HG03175 (cell line): ENCODE results near the gene ZNF333.
"Not testable (repeated sequence)": the region's sequence is repeated elsewhere in the genome, so short reads cannot be mapped to it uniquely, and the experiment has no call there.

Experiments used
- ATAC-seq: cut with Tn5 transposase; IDR thresholded peaks from one replicate; pipeline ENCODE4 v1.9.1; 2021; ENCODE audit warnings: mild to moderate bottlenecking, moderate library complexity; ENCODE audit not compliant: unreplicated experiment

ZNF333 gene

DNA sequence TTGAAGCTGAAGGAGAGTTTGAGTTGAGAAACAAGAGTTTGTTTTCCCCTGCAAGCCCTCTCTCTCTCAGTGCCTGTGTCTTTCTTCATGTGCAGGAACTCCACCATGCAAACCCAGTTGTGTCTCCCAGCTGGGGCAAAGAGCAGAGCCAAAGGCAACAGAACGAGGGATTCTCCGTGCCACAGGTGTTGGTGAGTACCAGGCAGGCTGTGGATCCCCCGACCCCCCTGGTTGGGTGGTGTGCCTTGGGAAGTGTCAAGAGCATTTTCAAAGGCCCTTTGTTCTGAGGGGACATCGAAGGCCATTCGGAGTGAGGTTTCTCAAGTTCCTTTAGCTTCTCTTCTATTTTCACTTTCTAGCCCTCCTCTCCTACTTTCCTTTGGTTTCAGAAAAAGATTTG is 5.6 kb downstream of the ZNF333 start:
- ATAC-seq = no peak

DNA sequence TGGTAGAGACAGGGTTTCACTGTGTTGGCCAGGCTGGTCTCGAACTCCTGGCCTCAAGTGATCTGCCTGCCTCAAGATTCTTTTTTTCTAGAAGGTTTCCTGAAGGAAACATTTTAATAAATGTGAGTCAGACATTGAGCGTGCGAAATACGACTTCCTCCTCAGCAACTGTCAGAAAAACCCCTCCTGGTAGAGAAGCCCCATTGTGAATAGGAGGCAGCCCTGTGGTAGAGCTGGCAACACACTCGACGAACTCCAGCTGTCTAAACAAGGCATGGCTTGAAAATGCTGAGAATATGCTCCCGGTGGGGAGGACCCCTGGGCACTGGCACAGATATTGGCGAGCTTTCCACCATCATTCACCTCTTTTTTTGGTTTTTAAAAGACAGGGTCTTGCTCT is 9.8 kb downstream of the ZNF333 start:
- ATAC-seq = no peak

DNA sequence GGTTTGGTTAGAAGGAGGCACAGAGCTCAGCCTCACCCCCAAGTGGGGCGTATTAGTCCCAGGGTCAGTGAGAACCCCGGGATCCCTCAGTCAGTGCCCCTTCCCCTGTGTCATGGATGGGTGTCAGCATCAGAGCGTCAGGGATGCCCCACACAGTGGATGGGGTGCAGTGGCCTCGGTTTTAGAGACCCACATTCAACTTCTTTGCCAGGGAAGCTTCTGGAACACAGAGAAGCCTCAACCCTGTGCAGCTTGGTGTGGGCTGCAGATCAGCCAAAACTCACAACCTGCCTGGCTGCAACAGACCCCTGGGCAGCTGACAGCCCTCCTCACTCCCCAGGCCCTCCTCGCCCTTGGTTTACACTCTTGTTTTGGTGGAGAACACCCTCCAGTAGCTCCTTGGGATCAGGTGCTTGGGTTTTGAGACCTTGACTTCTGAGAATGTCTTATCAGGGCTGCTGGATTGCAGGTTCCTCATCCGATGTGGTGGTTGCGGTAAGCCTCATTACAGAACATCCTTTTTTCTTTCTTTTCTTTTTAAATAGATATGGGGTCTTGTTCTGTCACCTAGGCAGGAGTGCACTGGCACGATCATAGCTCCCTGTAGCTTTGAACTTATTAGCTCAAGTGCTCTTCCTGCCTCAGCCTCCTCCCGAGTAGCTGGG is 11.0 kb downstream of the ZNF333 start:
- ATAC-seq = no peak

DNA sequence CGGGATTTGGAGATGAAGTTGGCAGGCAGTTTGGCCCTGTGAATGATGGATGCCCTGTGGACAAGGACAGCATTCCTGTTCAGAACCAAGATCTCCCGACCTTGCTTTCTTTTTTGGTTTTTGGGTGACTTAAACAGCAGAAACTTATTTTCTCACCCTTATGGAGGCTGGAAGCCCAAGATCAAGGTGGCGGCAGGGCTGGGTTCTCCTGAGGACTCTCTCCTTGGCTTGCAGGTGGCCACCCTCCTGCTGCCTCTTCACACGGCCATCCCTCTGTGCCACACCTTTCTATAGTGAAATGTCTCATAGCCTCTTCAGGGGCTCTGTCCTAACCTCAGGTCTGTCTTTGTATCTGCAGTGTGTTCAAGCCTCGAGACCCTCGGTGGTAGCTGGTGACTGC is 14.0 kb downstream of the ZNF333 start:
- no peak for ATAC-seq

DNA sequence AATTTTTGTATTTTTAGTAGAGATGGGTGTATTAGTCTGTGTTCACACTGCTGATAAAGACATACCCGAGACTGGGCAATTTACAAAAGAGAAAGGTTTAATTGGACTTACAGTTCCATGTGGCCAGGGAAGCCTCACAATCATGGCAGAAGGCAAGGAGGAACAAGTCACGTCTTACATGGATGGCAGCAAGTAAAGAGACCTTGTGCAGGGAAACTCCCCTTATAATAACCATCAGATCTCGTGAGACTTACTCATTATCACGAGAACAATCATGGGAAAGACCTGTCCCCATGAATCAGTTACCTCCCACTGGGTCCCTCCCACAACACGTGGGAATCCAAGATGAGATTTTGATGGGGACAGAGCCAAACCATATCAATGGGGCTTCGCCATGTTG is 14.6 kb downstream of the ZNF333 start:
- no peak for ATAC-seq

DNA sequence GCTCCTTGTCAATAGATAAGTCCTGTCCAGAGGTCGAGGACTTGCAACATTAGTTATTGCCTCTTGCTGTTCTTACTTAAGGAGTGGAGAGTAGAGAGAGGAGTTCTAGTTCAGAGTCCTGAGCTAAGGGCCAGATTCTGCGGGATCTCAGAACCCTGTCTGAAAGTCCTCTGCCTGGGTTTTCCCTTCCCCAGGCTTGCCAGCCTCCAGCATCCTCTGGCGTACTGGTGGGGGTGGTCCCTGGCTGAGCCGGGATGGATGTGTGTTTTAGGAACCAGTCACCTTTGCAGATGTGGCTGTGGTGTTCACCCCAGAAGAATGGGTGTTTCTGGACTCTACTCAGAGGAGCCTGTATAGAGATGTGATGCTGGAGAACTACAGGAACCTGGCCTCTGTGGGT is 26.0 kb downstream of the ZNF333 start:
- ATAC-seq = no peak

DNA sequence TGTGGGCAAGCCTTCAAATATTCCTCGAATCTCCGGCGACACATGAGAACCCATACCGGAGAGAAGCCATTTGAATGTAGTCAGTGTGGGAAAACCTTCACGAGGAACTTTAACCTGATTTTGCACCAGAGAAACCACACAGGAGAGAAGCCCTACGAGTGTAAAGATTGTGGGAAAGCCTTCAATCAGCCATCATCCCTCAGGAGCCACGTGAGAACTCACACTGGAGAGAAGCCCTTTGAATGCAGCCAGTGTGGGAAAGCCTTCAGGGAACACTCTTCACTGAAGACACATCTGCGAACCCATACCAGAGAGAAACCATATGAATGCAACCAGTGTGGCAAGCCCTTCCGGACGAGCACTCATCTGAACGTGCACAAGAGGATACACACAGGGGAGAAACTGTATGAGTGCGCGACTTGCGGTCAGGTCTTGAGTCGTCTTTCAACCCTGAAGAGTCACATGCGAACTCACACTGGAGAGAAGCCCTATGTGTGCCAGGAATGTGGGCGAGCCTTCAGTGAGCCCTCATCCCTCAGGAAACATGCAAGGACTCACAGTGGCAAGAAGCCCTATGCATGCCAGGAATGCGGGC is 28.8 kb downstream of the ZNF333 start:
- ATAC-seq = no peak

DNA sequence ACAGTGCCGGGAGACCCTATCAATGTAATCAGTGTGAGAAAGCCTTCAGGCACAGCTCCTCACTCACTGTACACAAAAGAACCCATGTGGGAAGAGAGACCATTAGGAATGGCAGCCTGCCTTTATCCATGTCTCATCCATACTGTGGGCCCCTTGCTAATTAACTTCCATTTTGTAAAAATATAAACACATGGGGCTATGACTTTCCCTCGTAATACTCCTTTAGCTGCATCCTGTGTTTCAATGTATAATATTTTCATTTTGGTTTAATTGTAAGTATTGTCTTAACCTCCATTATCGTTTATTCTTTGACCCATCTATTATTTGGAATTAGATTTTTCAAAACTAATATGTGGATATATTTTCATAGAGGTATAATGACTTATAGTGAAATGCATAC is 29.3 kb downstream of the ZNF333 start:
- ATAC-seq = no peak

DNA sequence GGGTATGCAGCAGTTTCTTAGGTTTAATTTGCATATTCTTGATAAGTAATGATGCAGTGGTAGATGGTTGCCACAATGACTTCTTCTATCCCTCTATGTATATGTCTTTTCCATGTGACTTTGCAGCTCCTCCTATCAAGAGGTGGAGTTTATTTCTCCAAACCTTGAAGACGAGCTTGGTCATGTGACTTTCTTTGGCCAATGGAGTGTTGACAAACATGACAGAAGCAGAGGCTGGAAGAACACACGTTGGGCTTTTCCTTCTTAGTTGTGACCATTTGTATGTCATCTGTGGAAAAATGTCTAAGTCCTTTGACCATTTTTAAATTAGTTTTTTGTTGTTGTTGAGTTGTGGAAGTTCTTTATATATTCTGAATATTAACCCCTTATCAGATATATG is 32.3 kb downstream of the ZNF333 start:
- ATAC-seq = no peak

DNA sequence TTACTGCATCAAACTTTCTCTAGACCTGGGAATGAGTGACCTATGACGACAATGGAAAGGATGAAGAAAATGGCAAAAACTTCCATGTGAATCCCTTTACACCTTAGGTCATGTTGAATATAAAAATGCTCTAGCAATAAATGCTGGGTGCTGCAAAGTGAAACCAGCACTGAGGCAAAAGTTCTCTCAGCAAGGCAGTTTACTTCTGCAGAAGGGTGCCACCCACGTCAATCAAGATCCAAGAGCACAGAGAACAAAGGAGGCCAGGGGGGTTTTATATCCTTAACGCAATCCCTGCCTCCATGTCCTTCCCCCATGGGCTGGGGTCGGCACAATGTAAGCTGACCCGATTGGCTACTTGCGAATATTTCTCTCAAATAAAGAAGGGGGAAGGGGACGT is 38.7 kb downstream of the ZNF333 start:
- no peak for ATAC-seq

DNA sequence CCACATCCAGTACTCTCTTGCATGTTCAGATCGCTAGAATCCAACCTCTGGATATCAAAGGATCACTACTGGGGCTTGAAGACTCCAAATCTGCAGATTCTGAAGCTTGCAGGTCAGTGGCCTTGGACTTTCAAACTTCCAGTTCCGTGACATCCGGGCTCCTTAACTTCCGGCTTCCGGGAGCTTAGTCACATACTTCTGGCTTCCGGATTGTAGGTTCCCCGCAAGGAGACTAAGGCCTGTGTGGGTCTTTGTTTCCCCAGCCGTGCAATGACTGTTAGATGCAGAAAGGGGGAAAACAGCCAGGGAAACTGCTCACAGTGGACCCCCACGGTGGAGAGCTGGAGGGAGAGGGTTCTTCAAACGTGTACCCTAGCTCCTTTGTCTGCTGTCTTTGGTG is 41.4 kb downstream of the ZNF333 start:
- no peak for ATAC-seq

DNA sequence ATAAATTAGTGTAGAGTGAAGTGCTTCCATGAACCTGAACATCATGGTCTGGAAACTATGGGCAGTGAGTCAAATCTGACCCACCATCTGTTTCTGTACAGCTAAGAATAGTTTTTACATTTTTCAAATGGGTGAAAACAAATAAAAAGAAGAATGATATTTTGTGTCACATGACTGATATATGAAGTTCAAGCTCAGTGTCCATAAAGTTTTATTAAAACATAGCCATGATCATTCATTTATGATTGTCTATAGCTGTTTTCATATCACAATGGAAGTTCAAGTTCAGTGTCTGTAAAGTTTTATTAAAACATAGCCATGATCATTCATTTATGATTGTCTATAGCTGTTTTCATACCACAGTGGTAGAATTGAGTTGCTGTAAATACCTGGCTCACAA is 42.7 kb downstream of the ZNF333 start:
- no peak for ATAC-seq

DNA sequence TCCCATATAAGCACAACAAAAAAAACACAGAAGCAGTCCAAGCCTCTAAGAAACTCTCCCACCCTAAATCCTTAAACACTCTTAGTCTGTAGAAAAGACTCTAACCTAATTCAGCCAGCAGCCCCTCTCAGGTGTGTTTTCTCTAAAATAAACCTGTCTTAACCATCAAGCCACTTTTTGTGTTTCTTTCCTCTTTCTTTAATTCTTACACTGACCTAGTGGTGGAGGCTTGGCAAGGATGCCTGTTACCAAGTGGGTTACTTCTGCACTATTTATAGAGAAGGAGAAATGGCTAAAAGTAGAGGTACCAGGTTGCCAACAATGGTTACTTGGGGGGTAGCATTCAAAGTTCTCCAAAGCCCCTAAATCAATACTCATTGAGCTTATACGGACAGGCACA is 43.7 kb downstream of the ZNF333 start:
- no peak for ATAC-seq

DNA sequence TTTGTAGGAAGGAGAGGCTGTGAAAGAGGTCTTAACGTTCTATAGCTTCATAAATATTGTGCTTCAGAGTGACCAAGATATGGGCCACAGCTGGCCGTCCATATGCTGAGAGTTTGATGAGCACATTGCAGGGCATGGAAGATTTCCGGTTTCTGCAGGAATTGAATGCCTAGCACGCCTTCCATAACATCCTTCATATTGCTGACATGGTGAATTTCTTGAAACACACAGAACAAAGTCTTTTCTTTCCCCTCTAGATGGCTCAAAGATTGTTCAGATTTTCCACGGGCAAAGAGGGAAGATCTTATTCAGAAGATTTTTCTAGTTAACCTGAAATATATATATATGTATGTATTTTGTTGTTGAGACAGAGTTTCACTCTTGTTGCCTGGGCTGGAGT is 46.1 kb downstream of the ZNF333 start:
- ATAC-seq = no peak

DNA sequence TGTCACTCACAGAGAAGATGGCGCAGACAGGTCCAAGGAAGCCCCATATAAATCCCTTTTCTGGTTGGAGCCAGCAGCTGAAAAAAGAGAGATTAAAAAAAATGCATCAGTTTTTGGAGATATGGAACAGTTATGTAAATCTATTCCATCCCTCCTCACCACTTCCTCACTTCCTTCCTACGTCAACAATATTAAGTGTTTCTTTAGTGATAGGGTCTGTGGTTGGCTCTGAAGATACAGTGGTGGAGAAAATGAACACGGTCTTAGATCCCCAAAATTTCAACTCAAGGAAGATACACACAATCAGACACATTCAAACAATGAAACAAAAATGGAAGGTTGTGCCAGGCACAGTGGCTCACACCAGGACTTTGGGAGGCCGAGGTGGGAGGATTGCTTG is 57.0 kb downstream of the ZNF333 start:
- no peak for ATAC-seq

DNA sequence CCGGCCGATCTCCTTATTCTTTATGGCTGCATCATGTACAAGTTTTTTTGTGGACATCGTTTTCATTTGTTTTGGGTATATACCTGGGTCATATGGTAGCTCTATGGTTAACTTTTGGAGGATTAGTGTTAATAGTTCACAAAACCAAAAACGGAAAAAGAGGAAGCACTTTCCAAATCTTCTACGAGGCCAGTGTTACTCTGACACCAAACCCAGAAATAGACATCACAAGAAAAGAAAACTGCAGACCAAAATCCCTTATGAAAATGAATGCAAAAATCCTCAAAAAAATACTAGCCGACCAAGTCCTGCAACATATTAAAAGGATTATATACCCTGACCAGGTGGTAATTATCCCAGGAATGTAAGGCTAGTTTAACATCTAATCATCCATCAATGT is 58.8 kb downstream of the ZNF333 start:
- ATAC-seq = no peak

DNA sequence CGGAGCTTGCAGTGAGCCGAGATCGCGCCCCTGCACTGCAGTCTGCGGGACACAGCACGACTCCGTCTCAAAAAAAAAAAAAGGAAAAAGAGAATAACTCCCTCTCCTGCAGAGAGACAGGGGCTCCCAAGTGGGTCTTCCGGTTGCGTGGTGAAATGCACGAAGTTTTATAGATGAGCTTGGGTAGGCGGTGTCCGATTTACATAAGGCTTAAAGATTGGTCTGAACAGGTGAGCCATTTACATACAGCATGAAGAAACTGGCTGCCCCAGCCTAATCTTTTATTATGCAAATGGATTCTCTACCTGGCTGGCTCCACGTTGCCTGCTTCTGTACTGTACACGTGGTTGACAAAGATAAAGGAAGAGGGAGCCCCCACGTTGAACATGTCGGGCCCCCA is 69.0 kb downstream of the ZNF333 start:
- no peak for ATAC-seq

DNA sequence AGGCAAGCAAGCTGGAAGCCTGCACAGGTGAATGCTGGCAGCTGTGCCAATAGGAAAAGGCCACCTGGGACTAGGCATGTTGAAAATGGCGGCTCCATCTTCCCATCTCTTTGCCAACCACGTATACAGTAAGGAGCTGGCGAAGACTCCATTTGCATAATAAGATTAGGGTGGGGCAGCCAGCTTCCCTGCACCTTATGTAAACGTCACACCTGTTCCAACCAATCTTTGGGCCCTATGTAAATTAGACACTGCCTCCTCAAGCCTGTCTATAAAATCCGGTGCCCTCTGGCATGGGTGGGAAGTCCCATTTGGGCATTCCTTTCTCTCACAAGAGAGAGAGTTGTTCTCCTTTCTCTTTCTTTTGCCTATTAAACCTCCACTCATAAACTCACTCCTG is 71.8 kb downstream of the ZNF333 start:
- no peak for ATAC-seq

DNA sequence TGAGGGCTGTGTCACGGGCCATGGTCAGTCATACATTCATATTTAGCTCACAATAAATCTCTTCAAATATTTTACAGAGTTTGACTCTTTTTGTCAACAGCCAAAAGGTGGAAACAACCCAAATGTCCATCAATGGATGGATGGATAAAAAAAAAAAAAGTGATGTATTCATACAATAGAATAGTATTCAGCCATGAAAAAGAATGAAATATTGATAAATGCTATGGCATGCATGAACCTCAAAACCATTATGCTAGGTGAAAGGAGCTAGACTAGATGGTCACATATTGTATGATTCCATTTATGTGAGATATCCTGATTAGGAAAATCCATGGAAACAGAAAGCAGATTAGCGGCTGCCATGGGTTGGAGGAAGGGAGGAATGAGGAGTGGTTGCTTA is 72.3 kb downstream of the ZNF333 start:
- ATAC-seq = no peak

DNA sequence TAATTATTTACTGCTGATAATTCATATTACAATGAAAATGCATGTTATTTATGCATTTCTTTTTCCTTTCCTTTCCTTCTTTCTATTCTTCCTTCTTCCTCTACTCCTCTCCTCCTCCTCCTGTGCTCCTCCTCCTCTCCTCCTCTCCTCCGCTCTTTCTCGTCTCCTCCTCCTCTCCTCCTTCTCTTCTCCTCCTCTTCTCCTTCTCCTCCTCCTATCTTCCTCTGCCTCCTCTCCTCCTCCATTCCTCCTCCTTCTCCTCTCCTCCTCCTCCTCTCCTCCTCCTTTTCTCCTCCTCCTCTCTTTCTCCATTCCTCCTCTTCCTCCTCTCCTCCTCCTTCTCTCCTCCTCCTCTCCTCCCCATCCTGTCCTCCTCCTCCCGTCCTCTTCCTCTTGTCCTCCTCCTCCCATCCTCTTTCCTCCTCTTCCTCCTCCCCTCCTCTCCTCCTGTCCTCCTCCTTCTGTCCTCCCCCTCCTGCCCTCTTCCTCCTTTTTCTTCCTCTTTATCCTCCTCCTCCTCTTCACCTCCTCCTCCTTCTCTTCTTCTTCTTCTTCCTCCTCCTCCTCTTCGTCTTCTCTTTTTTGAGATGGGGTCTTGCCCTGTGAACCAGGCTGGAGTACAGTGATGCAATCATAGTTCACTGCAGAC is 73.8 kb downstream of the ZNF333 start:
- no peak for ATAC-seq

DNA sequence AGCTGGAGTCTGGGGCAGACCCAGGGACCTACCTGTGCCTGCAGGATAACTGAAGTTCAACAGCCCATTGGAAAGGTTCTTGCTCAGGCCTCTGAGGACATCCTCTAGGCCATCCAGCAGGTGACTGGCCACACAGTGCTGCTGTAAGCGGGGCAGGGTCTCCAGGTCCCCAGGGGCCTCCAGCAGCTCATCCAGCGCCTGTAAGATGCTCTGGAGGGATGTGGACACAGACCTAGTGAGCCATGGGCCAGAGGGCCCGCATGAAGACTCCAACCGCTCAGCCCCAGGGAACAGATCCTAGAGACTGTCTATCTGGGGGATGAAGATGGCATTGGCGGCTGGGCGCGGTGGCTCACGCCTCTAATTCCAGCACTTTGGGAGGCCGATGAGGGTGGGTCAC is 74.6 kb downstream of the ZNF333 start:
- ATAC-seq = no peak

DNA sequence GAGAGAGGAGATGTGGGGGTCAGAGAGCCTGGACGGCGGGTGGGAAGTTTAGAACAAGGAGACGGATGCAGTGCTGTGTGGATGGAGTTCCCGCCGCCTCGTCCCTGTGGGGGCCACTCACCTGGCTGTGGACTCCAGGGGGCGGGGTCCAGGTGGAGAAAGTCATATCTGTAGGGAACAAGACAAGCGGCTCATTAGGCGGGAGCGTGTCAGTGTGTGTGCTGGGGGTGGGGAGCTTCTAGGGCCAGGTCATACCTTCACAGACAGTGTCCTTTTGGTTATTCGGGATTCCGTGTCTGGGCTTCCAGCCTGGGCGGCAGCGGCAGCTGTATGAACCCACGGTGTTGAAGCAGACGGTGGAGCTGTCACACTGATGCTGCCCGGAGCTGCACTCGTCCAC is 75.6 kb downstream of the ZNF333 start:
- ATAC-seq = not testable (repeated sequence)

DNA sequence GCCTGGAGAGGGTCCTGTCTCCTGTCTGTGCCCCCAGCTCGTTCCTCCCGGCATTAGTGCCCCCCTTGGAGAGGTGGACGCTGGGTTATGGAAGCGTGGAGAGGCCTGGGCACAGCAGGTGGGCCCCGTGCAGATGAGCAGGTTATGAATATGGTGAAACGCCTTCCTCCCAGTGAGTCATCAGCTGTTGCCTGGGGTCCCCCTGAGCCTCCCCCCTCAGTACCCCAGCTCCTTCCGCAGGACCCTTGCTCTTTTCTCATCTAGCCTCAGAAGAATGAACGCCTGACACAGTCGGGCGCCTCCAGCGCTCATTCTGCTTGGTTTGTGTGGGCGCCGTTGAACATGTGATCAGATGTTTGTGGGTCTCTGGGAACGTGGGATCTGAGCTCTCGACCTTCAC is 76.0 kb downstream of the ZNF333 start:
- not testable (repeated sequence) for ATAC-seq
